ENCODE results near the gene TYW5.

Gene TYW5

GRCh38 chr2:199972088-199972626 is 16.9 kb upstream of the TYW5 start:
- DNase-seq, result no peak

- DNase-seq, result no peak
Measured at GRCh38 chr2:199968126-199968525, 12.8 kb upstream of the TYW5 start.

- DNase-seq, result no peak
Measured at GRCh38 chr2:199966976-199967375, 11.7 kb upstream of the TYW5 start.

GRCh38 chr2:199966405-199966804 is 11.1 kb upstream of the TYW5 start:
- no peak for DNase-seq

- no peak for DNase-seq
Measured at GRCh38 chr2:199962203-199962602, 6.9 kb upstream of the TYW5 start.

GRCh38 chr2:199958014-199958413 is 2.7 kb upstream of the TYW5 start:
- DNase-seq, result no peak

- peak; percentile 58 for DNase-seq
Measured at GRCh38 chr2:199956062-199956380, 730 bp upstream of the TYW5 start.

- no peak for DNase-seq
Measured at GRCh38 chr2:199955007-199955338, 318 bp downstream of the TYW5 start.

- no peak for DNase-seq
Measured at GRCh38 chr2:199951023-199951422, 4.3 kb downstream of the TYW5 start.

- no peak for DNase-seq
Measured at GRCh38 chr2:199950396-199950795, 4.9 kb downstream of the TYW5 start.

- no peak for DNase-seq
Measured at GRCh38 chr2:199946836-199947235, 8.5 kb downstream of the TYW5 start.

GRCh38 chr2:199946196-199946595 is 9.1 kb downstream of the TYW5 start:
- DNase-seq, result no peak

- DNase-seq, result no peak
Measured at GRCh38 chr2:199943373-199943772, 11.9 kb downstream of the TYW5 start.

GRCh38 chr2:199940373-199940772 is 14.9 kb downstream of the TYW5 start:
- no peak for DNase-seq

- DNase-seq, result no peak
Measured at GRCh38 chr2:199936554-199936953, 18.7 kb downstream of the TYW5 start.

GRCh38 chr2:199933466-199933865 is 21.8 kb downstream of the TYW5 start:
- DNase-seq, result no peak

GRCh38 chr2:199932312-199932855 is 22.9 kb downstream of the TYW5 start:
- no peak for DNase-seq

- no peak for DNase-seq
Measured at GRCh38 chr2:199929262-199929661, 26.0 kb downstream of the TYW5 start.

- no peak for DNase-seq
Measured at GRCh38 chr2:199928626-199929025, 26.7 kb downstream of the TYW5 start.

- DNase-seq, result no peak
Measured at GRCh38 chr2:199928226-199928625, 27.1 kb downstream of the TYW5 start.

- DNase-seq, result no peak
Measured at GRCh38 chr2:199926806-199927205, 28.5 kb downstream of the TYW5 start.

- DNase-seq, result no peak
Measured at GRCh38 chr2:199923924-199924323, 31.4 kb downstream of the TYW5 start.

GRCh38 chr2:199922856-199923255 is 32.4 kb downstream of the TYW5 start:
- no peak for DNase-seq

- no peak for DNase-seq
Measured at GRCh38 chr2:199916980-199917379, 38.3 kb downstream of the TYW5 start.

- DNase-seq, result no peak
Measured at GRCh38 chr2:199914372-199914958, 40.8 kb downstream of the TYW5 start.
